ENCODE results near the gene STT3A.

DNA sequence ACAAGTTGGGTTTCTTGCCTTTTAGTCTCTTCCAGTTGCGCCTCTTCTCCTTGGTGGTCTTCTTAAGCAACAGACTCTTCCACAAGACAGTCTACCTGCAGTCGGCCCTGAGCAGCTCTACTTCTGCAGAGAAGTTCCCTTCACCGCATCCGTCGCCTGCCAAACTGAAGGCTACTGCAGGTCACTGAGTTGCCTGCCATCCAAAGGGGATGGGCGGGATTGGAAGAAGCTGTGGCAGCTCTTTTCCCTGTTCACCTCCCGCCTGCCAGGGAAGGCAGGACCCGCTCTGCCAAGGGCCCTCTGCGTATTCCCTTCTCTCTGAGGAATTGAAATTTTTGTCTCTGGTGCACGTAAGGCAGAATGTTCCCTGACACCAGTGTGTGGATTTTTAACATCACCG lies 9.2 kb upstream of the STT3A start:
- no peak for TF ChIP-seq POLR2AphosphoS5 (IDR thresholded peaks at IDR 0.05)
- TF ChIP-seq, protein P1, sequence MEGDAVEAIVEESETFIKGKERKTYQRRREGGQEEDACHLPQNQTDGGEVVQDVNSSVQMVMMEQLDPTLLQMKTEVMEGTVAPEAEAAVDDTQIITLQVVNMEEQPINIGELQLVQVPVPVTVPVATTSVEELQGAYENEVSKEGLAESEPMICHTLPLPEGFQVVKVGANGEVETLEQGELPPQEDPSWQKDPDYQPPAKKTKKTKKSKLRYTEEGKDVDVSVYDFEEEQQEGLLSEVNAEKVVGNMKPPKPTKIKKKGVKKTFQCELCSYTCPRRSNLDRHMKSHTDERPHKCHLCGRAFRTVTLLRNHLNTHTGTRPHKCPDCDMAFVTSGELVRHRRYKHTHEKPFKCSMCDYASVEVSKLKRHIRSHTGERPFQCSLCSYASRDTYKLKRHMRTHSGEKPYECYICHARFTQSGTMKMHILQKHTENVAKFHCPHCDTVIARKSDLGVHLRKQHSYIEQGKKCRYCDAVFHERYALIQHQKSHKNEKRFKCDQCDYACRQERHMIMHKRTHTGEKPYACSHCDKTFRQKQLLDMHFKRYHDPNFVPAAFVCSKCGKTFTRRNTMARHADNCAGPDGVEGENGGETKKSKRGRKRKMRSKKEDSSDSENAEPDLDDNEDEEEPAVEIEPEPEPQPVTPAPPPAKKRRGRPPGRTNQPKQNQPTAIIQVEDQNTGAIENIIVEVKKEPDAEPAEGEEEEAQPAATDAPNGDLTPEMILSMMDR (IDR thresholded peaks at IDR 0.05; ENCODE audit: poor library complexity, severe bottlenecking) = no peak
